Measurements from ENCODE around the gene HIRA. TPM values are rescaled to one million over a fixed set of nuclear protein-coding genes. Genes with fewer than 3 reads are reported as not detected.

Gene HIRA
- polyA plus RNA-seq, 1 experiment = 17.1 TPM

DNA sequence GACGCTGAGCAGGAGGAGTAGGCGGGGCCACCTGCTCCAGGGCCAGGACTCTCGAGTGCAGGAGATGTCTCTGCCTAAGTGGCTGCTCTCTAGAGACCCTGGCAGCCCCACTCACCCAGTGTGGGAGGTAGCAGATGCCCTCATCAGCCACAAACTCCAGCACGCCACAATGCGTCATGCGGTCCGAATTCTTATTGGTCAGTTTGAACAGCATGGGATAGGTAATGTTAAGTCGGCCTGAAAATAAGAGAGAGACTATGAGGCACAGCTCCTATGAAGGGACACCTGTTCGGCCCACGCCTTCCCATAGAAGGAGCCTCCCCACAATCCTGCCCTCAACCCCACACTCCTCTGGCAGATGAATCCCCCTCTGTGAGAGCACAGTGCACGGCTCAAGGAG is 40.0 kb upstream of the HIRA start:
- CTCF ChIA-PET = no interaction called here
- POLR2A ChIA-PET = no interaction called here
- no peak for DNase-seq (ENCODE audit: low read depth)
- TF ChIP-seq CTCF (IDR thresholded peaks at IDR 0.05; ENCODE audit: insufficient read depth, low read depth, low read length) = no peak
- Histone ChIP-seq H3K27me3 (ENCODE audit: control insufficient read depth, insufficient read depth, low read length) (no peaks in the 10 kb centered on the region), H3K36me3 (ENCODE audit: control insufficient read depth, insufficient read depth, low read length) (peaks cover 38% of the 10 kb centered on the region), H3K4me3 (ENCODE audit: low read depth, low read length) (no peak overlapping the region)

GRCh38 chr22:19470010-19470409 is 38.5 kb upstream of the HIRA start:
- H3K27me3 ChIP-seq (ENCODE audit: control insufficient read depth, insufficient read depth, low read length) = no peaks in the 10 kb centered on the region
- no peak for DNase-seq (ENCODE audit: low read depth)
- ChIA-PET POLR2A (no interaction called here), CTCF (no interaction called here)
- H3K36me3 ChIP-seq (ENCODE audit: control insufficient read depth, insufficient read depth, low read length) = peaks cover 42% of the 10 kb centered on the region
- no peak for TF ChIP-seq CTCF (IDR thresholded peaks at IDR 0.05; ENCODE audit: insufficient read depth, low read depth, low read length)
- no peak overlapping the region for H3K4me3 ChIP-seq (ENCODE audit: low read depth, low read length)

GRCh38 chr22:19469421-19469820 is 37.9 kb upstream of the HIRA start:
- Histone ChIP-seq H3K36me3 (ENCODE audit: control insufficient read depth, insufficient read depth, low read length) (peaks cover 41% of the 10 kb centered on the region), H3K4me3 (ENCODE audit: low read depth, low read length) (no peak overlapping the region), H3K27me3 (ENCODE audit: control insufficient read depth, insufficient read depth, low read length) (no peaks in the 10 kb centered on the region)
- ChIA-PET POLR2A (no interaction called here), CTCF (no interaction called here)
- DNase-seq (ENCODE audit: low read depth) = no peak
- no peak for TF ChIP-seq CTCF (IDR thresholded peaks at IDR 0.05; ENCODE audit: insufficient read depth, low read depth, low read length)

GRCh38 chr22:19467912-19468311 is 36.4 kb upstream of the HIRA start:
- Histone ChIP-seq H3K36me3 (ENCODE audit: control insufficient read depth, insufficient read depth, low read length) (peaks cover 39% of the 10 kb centered on the region), H3K27me3 (ENCODE audit: control insufficient read depth, insufficient read depth, low read length) (no peaks in the 10 kb centered on the region), H3K4me3 (ENCODE audit: low read depth, low read length) (no peak overlapping the region)
- POLR2A ChIA-PET = interaction anchor here (0.9 kb wide), 1 partner anchor 12 kb away, joined by 4 read pairs; the partner anchor contains the start of gene CDC45
- no peak for TF ChIP-seq CTCF (IDR thresholded peaks at IDR 0.05; ENCODE audit: insufficient read depth, low read depth, low read length)
- CTCF ChIA-PET = interaction anchor here (0.9 to 1.2 kb wide), 3 partner anchors 9 to 262 kb away, joined by 3 read pairs; no protein-coding TSS in a partner anchor
- no peak for DNase-seq (ENCODE audit: low read depth)

GRCh38 chr22:19466848-19467752 is 35.6 kb upstream of the HIRA start:
- peaks cover 36% of the 10 kb centered on the region for H3K36me3 ChIP-seq (ENCODE audit: control insufficient read depth, insufficient read depth, low read length)
- CTCF ChIA-PET = interaction anchor here (0.6 to 1.0 kb wide), 3 partner anchors 17 to 1113 kb away, joined by 3 read pairs; no protein-coding TSS in a partner anchor
- no peak for TF ChIP-seq CTCF (IDR thresholded peaks at IDR 0.05; ENCODE audit: insufficient read depth, low read depth, low read length)
- no peak for DNase-seq (ENCODE audit: low read depth)
- no peaks in the 10 kb centered on the region for H3K27me3 ChIP-seq (ENCODE audit: control insufficient read depth, insufficient read depth, low read length)
- POLR2A ChIA-PET = no interaction called here
- H3K4me3 ChIP-seq (ENCODE audit: low read depth, low read length) = no peak overlapping the region
